ENCODE results near the gene MPZL3.
A peak's percentile ranks its signal among the peaks of the same experiment; 100 is the strongest.
"Not testable (repeated sequence)": the region's sequence is repeated elsewhere in the genome, so short reads cannot be mapped to it uniquely, and the experiment has no call there.

Gene MPZL3

GRCh38 chr11:118184784-118185579 is 67.2 kb downstream of the MPZL3 start:
- DNase-seq (ENCODE audit: low read depth), result no peak

- DNase-seq (ENCODE audit: low read depth), result not testable (repeated sequence)
Measured at GRCh38 chr11:118183691-118184090, 68.5 kb downstream of the MPZL3 start.

- peak; percentile 56 for DNase-seq (ENCODE audit: low read depth)
Measured at GRCh38 chr11:118180300-118180703, 71.9 kb downstream of the MPZL3 start.

- DNase-seq (ENCODE audit: low read depth), result no peak
Measured at GRCh38 chr11:118176778-118177134, 75.4 kb downstream of the MPZL3 start.

All from ELR (cell line).